ENCODE results near the gene HAPLN1. TPM values are rescaled to one million over a fixed set of nuclear protein-coding genes. Genes with fewer than 3 reads are reported as not detected.

HAPLN1 gene
- total and polyA plus RNA-seq, 2 experiments from 2014 or later = 1.5 to 4.0 TPM

- TF ChIP-seq ZNF462 (CRISPR knock-in tag; IDR thresholded peaks at IDR 0.05) (no peak), NANOG (IDR thresholded peaks at IDR 0.05; ENCODE audit: borderline replicate concordance) (no peak), ZNF114 (CRISPR knock-in tag; IDR thresholded peaks at IDR 0.05) (no peak)
Observed at GRCh38 chr5:83709973-83710372, 10.7 kb downstream of the HAPLN1 start (continued).

- peaks cover 20% of the 10 kb centered on the region; the same call in 2 of the 3 replicates for H3K36me3 Mint-ChIP-seq (ENCODE audit: low read depth)
- Histone ChIP-seq H3K4me2 (no peak overlapping the region), H3F3A (replicated peaks; ENCODE audit: low read depth) (no peaks in the 10 kb centered on the region), H4K20me1 (replicated peaks; ENCODE audit: insufficient read depth) (no peaks in the 10 kb centered on the region), H3K79me2 (replicated peaks; ENCODE audit: insufficient read depth) (no peaks in the 10 kb centered on the region), H3K36me3 (ENCODE audit: insufficient read depth) (no peaks in the 10 kb centered on the region), H2AFZ (no peak overlapping the region), H3K27me3 (ENCODE audit: insufficient read depth) (no peaks in the 10 kb centered on the region), H3K4me1 (ENCODE audit: insufficient read depth) (no peaks in the 10 kb centered on the region), H3K4me3 (no peak overlapping the region), H3K27ac (ENCODE audit: low read depth) (no peak overlapping the region), H3K9me2 (ENCODE audit: insufficient read depth) (no peaks in the 10 kb centered on the region)
- ATAC-seq (no peak), DNase-seq (ENCODE audit: low spot score) (no peak)
- no peak overlapping the region for H3K4me3 Mint-ChIP-seq
- no peak overlapping the region for H3K27ac Mint-ChIP-seq
- peaks cover 20% of the 10 kb centered on the region for H3K9me3 Mint-ChIP-seq
- no peaks in the 10 kb centered on the region for H3K27me3 Mint-ChIP-seq (ENCODE audit: insufficient read depth, low read depth, poor library complexity)
- H3K4me1 Mint-ChIP-seq = no peaks in the 10 kb centered on the region
- no peak for TF ChIP-seq ETS1 (IDR thresholded peaks at IDR 0.05)
- TF ChIP-seq JUNB (IDR thresholded peaks at IDR 0.05; ENCODE audit: unreplicated experiment) = no peak
- no peak for TF ChIP-seq NANOG (IDR thresholded peaks at IDR 0.05; ENCODE audit: borderline replicate concordance)
- TF ChIP-seq STAT1 (IDR thresholded peaks at IDR 0.05; ENCODE audit: unreplicated experiment) = no peak
- no peak for TF ChIP-seq EZH2 (IDR thresholded peaks at IDR 0.05; ENCODE audit: low read depth, unreplicated experiment)
- TF ChIP-seq CTCF (conservative IDR thresholded peaks at IDR 0.05; ENCODE audit: low read depth in 2 of 2) = no peak
- no peak for TF ChIP-seq EZH2phosphoT487 (IDR thresholded peaks at IDR 0.05; ENCODE audit: unreplicated experiment)
Observed at GRCh38 chr5:83708170-83708569, 12.5 kb downstream of the HAPLN1 start.
